H1 (cell line): ENCODE data around the gene RNF43. TPM values are rescaled to one million over a fixed set of nuclear protein-coding genes. Genes with fewer than 3 reads are reported as not detected.

Experiments
- BACH1 ChIP-seq: IDR thresholded peaks from 2 replicates; pipeline ENCODE4 v1.6.1; 2012; ENCODE audit warnings: low read length, improper control_type of control experiment
- KDM4A ChIP-seq: IDR thresholded peaks from one replicate; pipeline ENCODE4 v1.7.1; 2012; ENCODE audit warnings: low read depth, mild to moderate bottlenecking, moderate library complexity, low read length, inconsistent platforms; ENCODE audit not compliant: severe bottlenecking
- MAFK ChIP-seq: IDR thresholded peaks from 2 replicates; pipeline ENCODE4 v1.6.1; 2012; ENCODE audit warnings: low read depth, mild to moderate bottlenecking, improper control_type of control experiment, low read length
- NRF1 ChIP-seq: IDR thresholded peaks from 2 replicates; pipeline ENCODE4 v1.6.1; 2011; ENCODE audit warnings: mild to moderate bottlenecking, low read depth, low read length, improper control_type of control experiment
- RAD21 ChIP-seq, 2 experiments: IDR thresholded peaks in 1 of 2; conservative IDR thresholded peaks in 1 of 2; 2 replicates each; pipeline ENCODE4 v1.6.1; 2011; ENCODE audit warnings: low read depth in 2 of 2, low read length in 2 of 2, improper control_type of control experiment in 1 of 2, inconsistent platforms in 1 of 2, mild to moderate bottlenecking in 1 of 2, moderate library complexity in 1 of 2
- TBP ChIP-seq: IDR thresholded peaks from 2 replicates; pipeline ENCODE4 v1.6.1; 2011; ENCODE audit warnings: low read depth, low read length, improper control_type of control experiment
- polyA plus RNA-seq, 7 experiments: library from polyadenylated mRNA; depleted of rRNA in 3 of 7; stranded (reverse) in 5 of 7; unstranded in 2 of 7; fragments of >200 nt in 5 of 7; fragments of 200-250 nt in 2 of 7; gene quantifications; 1 replicate in 5 of 7; 2 replicates in 1 of 7; 4 replicates in 1 of 7; pipeline versions ENCODE4 v1.2.1 to v1.2.3, GENCODE V29; 2011 to 2013; ENCODE audit warnings: missing spikeins in 2 of 7, mixed read lengths in 2 of 7
- total RNA-seq: library from RNA; stranded (reverse); fragmentation: NEBNext Ultra II Directional; extraction: Animal tissue kit (Norgen Biotek cat#: 25700); gene quantifications from 2 replicates; pipeline ENCODE4 v1.2.1, GENCODE V29; 2021
- TF ChIP-seq, protein P1 (sequence below), 3 experiments: IDR thresholded peaks; 1 replicate in 2 of 3; 2 replicates in 1 of 3; pipeline versions ENCODE4 v1.5.1 to v1.6.1; 2011; ENCODE audit warnings: low read length in 3 of 3, mild to moderate bottlenecking in 3 of 3, inconsistent platforms in 2 of 3, low read depth in 1 of 3, moderate library complexity in 1 of 3; ENCODE audit not compliant: insufficient read depth in 1 of 3; ENCODE audit errors: control extremely low read depth in 1 of 3

RNF43 gene
- total and polyA plus RNA-seq, 2 of the 8 experiments (the other 6 are each of a cell fraction or from before 2014, with no cell fraction given) = 0.89 to 1.5 TPM

- TF ChIP-seq, protein P1, sequence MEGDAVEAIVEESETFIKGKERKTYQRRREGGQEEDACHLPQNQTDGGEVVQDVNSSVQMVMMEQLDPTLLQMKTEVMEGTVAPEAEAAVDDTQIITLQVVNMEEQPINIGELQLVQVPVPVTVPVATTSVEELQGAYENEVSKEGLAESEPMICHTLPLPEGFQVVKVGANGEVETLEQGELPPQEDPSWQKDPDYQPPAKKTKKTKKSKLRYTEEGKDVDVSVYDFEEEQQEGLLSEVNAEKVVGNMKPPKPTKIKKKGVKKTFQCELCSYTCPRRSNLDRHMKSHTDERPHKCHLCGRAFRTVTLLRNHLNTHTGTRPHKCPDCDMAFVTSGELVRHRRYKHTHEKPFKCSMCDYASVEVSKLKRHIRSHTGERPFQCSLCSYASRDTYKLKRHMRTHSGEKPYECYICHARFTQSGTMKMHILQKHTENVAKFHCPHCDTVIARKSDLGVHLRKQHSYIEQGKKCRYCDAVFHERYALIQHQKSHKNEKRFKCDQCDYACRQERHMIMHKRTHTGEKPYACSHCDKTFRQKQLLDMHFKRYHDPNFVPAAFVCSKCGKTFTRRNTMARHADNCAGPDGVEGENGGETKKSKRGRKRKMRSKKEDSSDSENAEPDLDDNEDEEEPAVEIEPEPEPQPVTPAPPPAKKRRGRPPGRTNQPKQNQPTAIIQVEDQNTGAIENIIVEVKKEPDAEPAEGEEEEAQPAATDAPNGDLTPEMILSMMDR (IDR thresholded peaks at IDR 0.05; ENCODE audit: control extremely low read depth in 1 of 3, insufficient read depth in 1 of 3, low read depth in 1 of 3, low read length in 3 of 3) = no peak
- TF ChIP-seq NRF1 (no peak), TBP (no peak), BACH1 (no peak), KDM4A (no peak), MAFK (no peak), RAD21 (IDR thresholded peaks at IDR 0.05 in 1 of 2, conservative IDR thresholded peaks at IDR 0.05 in 1 of 2; ENCODE audit: low read depth in 2 of 2, low read length in 2 of 2) (no peak)
Observed at GRCh38 chr17:58411408-58411894, 5.9 kb downstream of the RNF43 start (continued).
